Muscle of leg (tissue), 11 donors: ENCODE results near the gene COL8A1. TPM values are rescaled to one million over a fixed set of nuclear protein-coding genes. Genes with fewer than 3 reads are reported as not detected.
"Not testable (repeated sequence)": the region's sequence is repeated elsewhere in the genome, so short reads cannot be mapped to it uniquely, and the experiment has no call there.

Source experiments
- DNase-seq: peaks from one replicate; pipeline ENCODE4 v3.0.0; 2013
- H3K27ac ChIP-seq: one replicate; pipeline ENCODE4 v1.5.1; 2013; ENCODE audit warnings: mild to moderate bottlenecking, low read length, control low read depth
- H3K27me3 ChIP-seq: one replicate; pipeline ENCODE4 v1.6.1; 2013; ENCODE audit warnings: low read length; ENCODE audit not compliant: control insufficient read depth, insufficient read depth
- H3K36me3 ChIP-seq: one replicate; pipeline ENCODE4 v1.6.1; 2013; ENCODE audit warnings: low read length; ENCODE audit not compliant: control insufficient read depth, insufficient read depth
- H3K4me1 ChIP-seq: one replicate; pipeline ENCODE4 v1.6.1; 2013; ENCODE audit warnings: low read length; ENCODE audit not compliant: control insufficient read depth, insufficient read depth
- H3K4me3 ChIP-seq: one replicate; pipeline ENCODE4 v1.5.1; 2013; ENCODE audit warnings: low read length, control low read depth
- H3K9me3 ChIP-seq: replicated peaks from 2 replicates; pipeline ENCODE4 v1.6.1; 2013; ENCODE audit warnings: low read depth, low read length; ENCODE audit not compliant: control insufficient read depth
- WGBS: methylation state at CpG from one replicate; pipeline ENCODE4 v1.1.5; 2013; ENCODE audit warnings: missing lambda C conversion rate; ENCODE audit not compliant: insufficient coverage; 5-methylcytosine and 5-hydroxymethylcytosine counted together
- polyA plus RNA-seq, 8 donors: library from polyadenylated mRNA; unstranded; fragments of 120-200 nt; gene quantifications; one replicate each; pipeline versions ENCODE4 v1.2.1 to v1.2.3, GENCODE V29; 2013; ENCODE audit warnings: inconsistent platforms in 1 of 8, low replicate concordance in 1 of 8; ENCODE audit not compliant: insufficient read length in 8 of 8, insufficient read depth in 1 of 8
- total RNA-seq: library from RNA; stranded (reverse); fragments of 120-200 nt; gene quantifications from one replicate; pipeline ENCODE4 v1.2.4, GENCODE V29; 2013

COL8A1 gene
- total and polyA plus RNA-seq, 9 donors: 0.44 to 3.7 (median 1.2) TPM

DNA sequence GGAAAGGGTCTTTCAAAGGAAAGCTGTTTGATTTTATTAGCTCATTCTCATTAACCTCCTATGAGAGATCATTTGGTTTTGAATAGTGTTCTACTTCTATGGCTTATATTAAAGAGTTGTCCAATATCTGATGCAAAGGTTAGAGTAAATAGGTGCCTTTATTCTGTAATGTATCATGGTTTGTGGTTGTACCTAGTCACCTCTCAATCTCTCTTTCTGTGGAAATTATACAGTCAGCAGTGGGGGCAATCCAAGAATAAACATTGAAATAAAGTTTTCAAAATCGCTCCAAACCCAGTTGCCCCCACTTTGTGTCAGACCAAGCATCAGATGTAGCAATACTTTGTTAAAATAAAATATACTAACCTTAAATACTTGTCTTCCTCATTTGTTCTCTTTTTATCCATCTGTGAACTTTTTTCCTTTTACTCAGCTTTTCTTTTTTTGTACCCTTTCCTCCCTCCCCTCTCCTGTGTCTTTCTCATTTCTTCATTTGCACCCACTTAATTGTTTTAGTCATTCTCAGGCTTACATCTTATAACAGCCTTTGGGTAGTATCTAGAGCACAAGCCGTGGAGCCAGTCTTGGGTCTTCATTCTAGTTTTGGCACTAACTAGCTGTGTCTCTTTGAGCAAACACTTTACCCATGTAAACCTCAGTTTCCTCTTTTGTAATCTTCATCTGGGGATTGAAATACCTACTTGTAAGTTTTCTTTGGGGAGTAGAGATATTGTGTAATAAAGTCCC is 196.0 kb downstream of the COL8A1 start:
- no peak overlapping the region for H3K27ac ChIP-seq
- no CpG with 5 or more reads among the region's 2 CpGs for WGBS
- H3K27me3 ChIP-seq: no peaks in the 10 kb centered on the region
- no peaks in the 10 kb centered on the region for H3K9me3 ChIP-seq
- peaks cover 4% of the 10 kb centered on the region for H3K36me3 ChIP-seq
- H3K4me1 ChIP-seq: no peaks in the 10 kb centered on the region
- no peak overlapping the region for H3K4me3 ChIP-seq
- DNase-seq: no peak

DNA sequence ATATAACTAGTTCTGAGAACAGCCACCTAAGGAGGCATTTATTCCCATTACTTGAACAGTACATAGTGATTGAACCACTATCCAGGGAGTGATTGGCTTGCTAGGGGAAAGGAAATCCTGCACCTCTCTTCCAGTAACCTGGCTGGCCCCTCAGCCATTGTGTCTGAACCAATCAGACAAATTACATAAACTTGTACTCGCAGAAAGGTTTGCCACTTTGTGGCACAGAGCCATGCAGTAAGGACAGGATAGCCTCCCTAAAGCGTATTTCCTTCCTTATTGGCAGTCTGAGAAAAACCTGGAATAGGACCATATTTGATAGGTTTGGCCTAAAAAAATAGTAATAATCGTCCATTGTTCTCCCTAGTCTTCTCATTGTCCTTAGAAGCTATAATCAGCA is 198.3 kb downstream of the COL8A1 start:
- WGBS: 83% methylated on average over 1 of the region's 3 CpGs
- DNase-seq: no peak
- no peaks in the 10 kb centered on the region for H3K27me3 ChIP-seq
- H3K27ac ChIP-seq: peak overlapping the region; percentile 31
- no peak overlapping the region for H3K4me3 ChIP-seq
- H3K9me3 ChIP-seq: no peaks in the 10 kb centered on the region
- H3K36me3 ChIP-seq: no peaks in the 10 kb centered on the region
- H3K4me1 ChIP-seq: no peaks in the 10 kb centered on the region

DNA sequence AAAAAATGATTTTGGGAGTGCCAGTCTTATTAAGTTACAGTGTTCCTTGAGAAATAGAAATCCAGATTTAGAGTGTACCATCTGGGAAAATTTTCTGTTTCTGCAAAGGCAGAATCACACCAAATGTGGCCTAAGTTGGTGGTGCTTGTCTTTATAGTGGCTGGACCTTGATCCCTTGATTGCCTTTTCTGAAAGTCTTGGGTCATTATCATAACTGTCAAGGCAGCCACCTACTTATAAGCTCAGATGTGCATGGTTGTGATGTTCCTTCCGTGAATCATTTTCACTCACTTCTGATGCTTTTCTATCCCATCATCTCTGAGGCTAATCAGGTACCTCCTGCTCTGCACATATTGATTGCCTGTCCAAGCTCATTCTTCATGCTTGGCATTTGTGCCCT is 199.3 kb downstream of the COL8A1 start:
- H3K27me3 ChIP-seq: no peaks in the 10 kb centered on the region
- no peaks in the 10 kb centered on the region for H3K9me3 ChIP-seq
- no peak overlapping the region for H3K27ac ChIP-seq
- H3K4me3 ChIP-seq: no peak overlapping the region
- no peak for DNase-seq
- no peaks in the 10 kb centered on the region for H3K36me3 ChIP-seq
- peaks cover under 1% of the 10 kb centered on the region for H3K4me1 ChIP-seq
- 100% methylated on average over 1 of the region's 1 CpG for WGBS

DNA sequence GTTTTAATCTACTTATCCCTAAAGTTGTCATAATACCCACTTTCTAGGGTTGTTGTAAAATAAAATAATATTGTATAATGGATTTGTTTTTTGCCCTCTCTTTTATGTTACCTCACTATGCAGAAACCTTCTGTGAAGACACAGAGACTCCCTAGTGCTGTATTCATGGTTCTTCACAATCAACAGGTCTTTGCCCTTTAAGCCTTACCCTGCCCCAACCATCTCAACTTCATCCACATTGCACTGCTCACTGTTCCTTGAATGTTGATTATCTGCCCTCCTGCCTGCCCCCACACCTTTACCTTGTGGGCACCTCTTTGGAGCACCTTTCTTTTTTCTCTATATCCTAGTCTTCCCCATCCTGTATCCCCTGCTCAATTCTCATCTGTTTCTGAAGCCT is 200.4 kb downstream of the COL8A1 start:
- DNase-seq: no peak
- Histone ChIP-seq H3K4me1 (peaks cover 7% of the 10 kb centered on the region), H3K36me3 (no peaks in the 10 kb centered on the region), H3K4me3 (no peak overlapping the region), H3K9me3 (no peaks in the 10 kb centered on the region), H3K27me3 (no peaks in the 10 kb centered on the region), H3K27ac (no peak overlapping the region)

DNA sequence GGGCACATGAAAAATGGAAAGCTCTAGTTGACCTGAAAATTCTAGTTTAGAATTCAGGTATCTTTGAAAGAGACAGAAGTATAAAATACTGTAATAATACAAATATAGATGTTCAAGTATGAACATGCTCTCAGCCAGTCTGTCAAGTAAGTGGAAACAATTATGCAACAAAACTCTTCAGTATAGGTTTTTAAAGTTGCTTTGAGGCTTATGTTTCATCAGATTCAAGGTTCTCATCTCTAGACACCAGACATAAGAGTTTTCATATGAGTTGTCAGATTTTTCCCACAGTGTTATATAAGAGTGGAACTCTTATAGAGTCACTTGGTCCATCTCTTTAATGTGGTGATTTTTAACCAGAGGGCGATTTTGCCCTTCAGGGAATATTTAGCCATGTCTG is 201.2 kb downstream of the COL8A1 start:
- Histone ChIP-seq H3K9me3 (no peaks in the 10 kb centered on the region), H3K27me3 (no peaks in the 10 kb centered on the region), H3K4me1 (peaks cover 12% of the 10 kb centered on the region), H3K4me3 (no peak overlapping the region), H3K27ac (no peak overlapping the region), H3K36me3 (no peaks in the 10 kb centered on the region)
- WGBS: no CpG with 5 or more reads among the region's 1 CpG
- DNase-seq: no peak

DNA sequence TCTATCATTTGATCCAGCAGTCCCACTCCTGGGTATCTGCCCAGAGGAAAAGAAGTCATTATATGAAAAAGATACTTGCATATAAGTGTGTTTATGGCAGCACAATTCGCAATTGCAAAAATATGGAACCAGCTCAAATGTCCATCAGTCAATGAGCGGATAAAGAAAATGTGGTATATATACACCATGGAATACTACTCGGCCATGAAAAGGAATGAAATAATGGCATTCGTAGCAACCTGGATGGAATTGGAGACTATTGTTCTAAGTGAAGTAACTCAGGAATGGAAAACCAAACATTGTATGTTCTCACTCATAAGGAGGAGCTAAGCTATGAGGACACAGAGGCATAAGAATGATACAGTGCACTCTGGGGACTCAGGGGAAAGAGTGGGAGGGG is 203.6 kb downstream of the COL8A1 start:
- H3K4me3 ChIP-seq, H3K27ac ChIP-seq, DNase-seq, H3K9me3 ChIP-seq, H3K36me3 ChIP-seq, H3K27me3 ChIP-seq: not testable (repeated sequence)
- peaks cover 15% of the 10 kb centered on the region for H3K4me1 ChIP-seq
- WGBS: no CpG with 5 or more reads among the region's 4 CpGs

DNA sequence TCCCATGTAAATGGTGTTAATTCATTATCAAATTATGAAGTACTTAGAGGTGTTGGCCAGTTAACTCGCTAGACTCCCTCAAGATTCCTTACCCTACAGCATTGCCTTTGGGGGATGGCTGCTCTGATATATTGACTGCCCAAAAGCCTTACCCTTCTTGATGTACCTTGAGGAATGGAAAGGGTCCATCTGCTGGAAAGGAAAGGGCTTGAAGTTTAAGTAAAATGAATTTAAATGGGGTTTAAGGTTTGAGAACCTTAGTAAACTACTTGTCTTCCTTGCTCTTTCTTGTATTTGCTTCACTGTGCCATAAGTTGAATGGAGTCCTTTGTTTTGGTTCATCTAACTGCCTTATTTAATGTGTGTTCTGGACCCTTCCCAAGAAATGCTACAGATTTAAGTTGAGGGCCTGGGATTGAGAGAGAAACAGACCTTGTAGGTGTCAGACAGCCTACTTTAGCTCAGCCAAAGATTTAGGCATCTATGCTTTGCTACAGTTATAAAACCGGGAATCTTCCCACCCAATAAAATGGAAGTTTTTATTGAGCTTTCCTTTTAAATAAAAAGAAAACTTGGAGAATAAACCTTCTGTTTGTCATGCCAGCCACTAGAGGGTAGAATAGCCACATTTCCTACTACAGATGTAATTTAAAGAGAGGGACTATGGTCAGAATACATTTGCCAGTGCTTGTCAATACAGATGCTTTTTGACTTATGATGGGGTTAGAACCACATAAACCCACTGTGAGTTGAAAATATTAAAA is 204.6 kb downstream of the COL8A1 start:
- Histone ChIP-seq H3K4me1 (peaks cover 15% of the 10 kb centered on the region), H3K27ac (peak overlapping the region; percentile 70), H3K36me3 (no peaks in the 10 kb centered on the region), H3K9me3 (no peaks in the 10 kb centered on the region), H3K27me3 (no peaks in the 10 kb centered on the region), H3K4me3 (no peak overlapping the region)
- no CpG with 5 or more reads among the region's 2 CpGs for WGBS
- DNase-seq: peak; percentile 89

DNA sequence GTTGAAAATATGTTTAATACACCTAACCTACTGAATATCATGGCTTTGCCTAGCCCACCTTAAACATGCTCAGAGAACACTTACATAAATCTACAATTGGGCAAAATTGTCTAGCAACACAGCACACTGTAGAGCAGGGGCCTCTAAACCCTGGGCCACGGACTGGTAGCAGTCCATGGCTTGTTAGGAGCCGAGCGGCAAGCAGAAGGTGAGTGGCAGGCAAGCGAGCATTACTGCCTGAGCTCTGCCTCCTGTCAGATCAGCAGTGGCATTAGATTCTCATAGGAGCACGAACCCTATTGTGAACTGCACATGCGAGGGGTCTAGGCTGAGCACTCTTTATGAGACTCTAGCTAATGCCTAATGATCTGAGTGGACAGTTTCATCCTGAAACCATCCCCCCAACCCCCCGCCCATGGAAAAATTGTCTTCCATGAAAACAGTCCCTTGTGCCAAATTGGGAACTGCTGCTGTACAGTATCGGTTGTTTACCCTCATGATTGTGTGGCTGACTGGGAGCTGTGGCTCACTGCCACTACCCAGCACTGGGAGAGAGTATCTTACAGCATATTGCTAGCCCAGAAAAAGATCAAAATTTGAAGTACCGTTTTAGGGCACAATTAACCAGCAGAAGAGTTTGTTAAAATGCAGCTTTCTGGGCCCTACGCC is 205.3 kb downstream of the COL8A1 start:
- WGBS: 60% methylated on average over 7 of the region's 10 CpGs
- Histone ChIP-seq H3K36me3 (peaks cover 6% of the 10 kb centered on the region), H3K4me3 (no peak overlapping the region), H3K27ac (peak overlapping the region; percentile 70), H3K4me1 (peaks cover 15% of the 10 kb centered on the region), H3K27me3 (no peaks in the 10 kb centered on the region), H3K9me3 (no peaks in the 10 kb centered on the region)
- peak; percentile 54 for DNase-seq

DNA sequence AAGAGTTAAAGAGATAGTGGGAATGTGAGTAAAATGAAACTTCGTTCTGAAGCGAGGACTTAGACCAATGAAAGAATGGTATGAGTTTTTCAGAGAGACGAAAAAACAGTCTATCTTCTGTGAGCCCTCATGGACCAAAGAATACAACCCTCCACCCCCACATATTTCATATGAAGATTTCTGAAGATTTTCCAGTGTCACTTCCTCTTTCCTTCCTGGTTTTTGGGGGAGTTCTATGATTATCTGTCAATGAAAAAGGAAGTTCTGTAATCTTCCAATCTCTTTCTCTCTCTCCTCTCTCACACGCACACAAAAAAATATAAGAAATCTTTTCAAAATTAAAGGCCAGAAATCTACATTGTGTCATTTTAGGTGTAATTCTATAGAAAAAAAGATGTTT is 206.9 kb downstream of the COL8A1 start:
- no CpG with 5 or more reads among the region's 4 CpGs for WGBS
- peaks cover 15% of the 10 kb centered on the region for H3K4me1 ChIP-seq
- H3K4me3 ChIP-seq: no peak overlapping the region
- H3K36me3 ChIP-seq: peaks cover 15% of the 10 kb centered on the region
- no peaks in the 10 kb centered on the region for H3K9me3 ChIP-seq
- peak; percentile 52 for DNase-seq
- no peak overlapping the region for H3K27ac ChIP-seq
- H3K27me3 ChIP-seq: no peaks in the 10 kb centered on the region

DNA sequence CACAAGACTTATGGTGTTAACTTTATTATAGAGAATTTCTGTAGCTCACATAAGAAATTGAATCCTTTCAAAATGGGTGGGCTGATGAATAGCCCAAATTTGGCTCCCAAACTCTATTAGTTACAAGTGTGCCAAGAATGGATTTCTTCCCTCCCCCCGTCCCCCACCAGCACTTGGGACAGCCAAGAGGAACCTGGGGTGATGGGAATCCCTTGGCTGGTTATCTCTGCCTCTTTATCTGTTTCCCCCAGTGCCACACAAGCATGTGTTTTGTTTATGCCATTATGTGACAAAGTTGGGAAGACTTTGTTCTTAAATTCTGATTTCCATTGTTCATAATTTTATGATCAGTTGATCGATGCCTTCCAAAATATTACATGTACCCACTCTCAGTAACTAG is 207.6 kb downstream of the COL8A1 start:
- DNase-seq: peak; percentile 27
- Histone ChIP-seq H3K4me3 (no peak overlapping the region), H3K36me3 (peaks cover 20% of the 10 kb centered on the region), H3K9me3 (no peaks in the 10 kb centered on the region), H3K4me1 (peaks cover 15% of the 10 kb centered on the region), H3K27me3 (no peaks in the 10 kb centered on the region), H3K27ac (peak overlapping the region; percentile 60)
- no CpG with 5 or more reads among the region's 2 CpGs for WGBS
